ENCODE results near the gene SRXN1.

DNA sequence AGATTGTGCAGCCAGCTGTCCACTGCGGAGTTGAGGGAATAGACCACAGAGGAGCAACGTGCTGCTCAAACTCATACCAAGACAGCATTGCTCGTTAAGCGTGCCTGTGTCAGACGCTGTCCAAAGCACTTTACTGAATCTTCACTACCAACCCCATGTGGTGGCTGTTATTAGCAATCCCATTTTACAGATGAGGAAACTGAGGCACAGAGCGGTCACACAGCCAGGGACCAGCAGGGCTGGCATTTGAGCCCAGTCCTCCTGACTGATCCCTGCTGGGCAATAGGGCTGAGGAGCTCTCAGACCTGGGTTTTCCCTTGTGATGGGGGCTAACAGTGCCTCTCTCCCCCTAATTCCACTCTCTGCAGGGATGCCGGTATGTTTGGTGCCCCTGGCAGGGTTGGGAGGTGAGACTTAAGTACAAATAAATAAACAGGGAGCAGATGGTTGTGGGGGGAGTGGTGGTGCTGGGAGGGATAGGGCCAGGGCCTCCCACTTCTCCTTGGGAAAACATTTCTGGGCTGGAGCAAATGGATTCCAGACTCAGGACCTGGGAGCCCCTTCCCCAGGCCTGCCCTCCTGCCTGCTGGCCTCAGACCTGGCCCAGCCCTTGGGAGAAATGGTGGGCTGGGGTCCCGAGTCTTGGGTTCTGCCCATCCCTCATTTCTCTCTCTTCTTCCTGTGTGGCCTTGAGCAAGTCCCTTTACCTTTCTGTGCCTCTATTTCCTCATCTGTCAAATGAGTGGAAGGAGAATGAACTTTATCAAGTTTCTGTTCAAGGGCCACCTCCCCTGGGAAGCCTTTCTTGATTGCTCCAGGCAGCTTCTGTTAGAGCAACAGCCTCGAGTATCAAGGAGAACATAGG is 17.7 kb downstream of the SRXN1 start:
- TF ChIP-seq, protein P1, sequence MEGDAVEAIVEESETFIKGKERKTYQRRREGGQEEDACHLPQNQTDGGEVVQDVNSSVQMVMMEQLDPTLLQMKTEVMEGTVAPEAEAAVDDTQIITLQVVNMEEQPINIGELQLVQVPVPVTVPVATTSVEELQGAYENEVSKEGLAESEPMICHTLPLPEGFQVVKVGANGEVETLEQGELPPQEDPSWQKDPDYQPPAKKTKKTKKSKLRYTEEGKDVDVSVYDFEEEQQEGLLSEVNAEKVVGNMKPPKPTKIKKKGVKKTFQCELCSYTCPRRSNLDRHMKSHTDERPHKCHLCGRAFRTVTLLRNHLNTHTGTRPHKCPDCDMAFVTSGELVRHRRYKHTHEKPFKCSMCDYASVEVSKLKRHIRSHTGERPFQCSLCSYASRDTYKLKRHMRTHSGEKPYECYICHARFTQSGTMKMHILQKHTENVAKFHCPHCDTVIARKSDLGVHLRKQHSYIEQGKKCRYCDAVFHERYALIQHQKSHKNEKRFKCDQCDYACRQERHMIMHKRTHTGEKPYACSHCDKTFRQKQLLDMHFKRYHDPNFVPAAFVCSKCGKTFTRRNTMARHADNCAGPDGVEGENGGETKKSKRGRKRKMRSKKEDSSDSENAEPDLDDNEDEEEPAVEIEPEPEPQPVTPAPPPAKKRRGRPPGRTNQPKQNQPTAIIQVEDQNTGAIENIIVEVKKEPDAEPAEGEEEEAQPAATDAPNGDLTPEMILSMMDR (IDR thresholded peaks at IDR 0.05) = no peak
- no peak for TF ChIP-seq POLR2A (IDR thresholded peaks at IDR 0.05)
